Stomach (tissue), 9 donors: ENCODE measurements around the gene HMX1. TPM values are rescaled to one million over a fixed set of nuclear protein-coding genes. Genes with fewer than 3 reads are reported as not detected.

Source experiments
- DNase-seq, 2 donors: peaks; one replicate each; pipeline versions ENCODE4 v3.0.0 to v3.0.0-alpha.2; 2013 to 2019
- H3K27ac ChIP-seq, 5 donors: fragments of 200-600 bp in 4 of 5; sonication (generic) in 4 of 5; one replicate each; pipeline ENCODE4 v1.5.1; 2013 to 2019; ENCODE audit warnings: mild to moderate bottlenecking in 1 of 5, moderate library complexity in 1 of 5
- H3K27me3 ChIP-seq, 3 donors: fragments of 200-600 bp; sonication (generic); one replicate each; pipeline ENCODE4 v1.5.1; 2017 to 2019; ENCODE audit warnings: mixed run types in 1 of 3
- H3K36me3 ChIP-seq, 4 donors: fragments of 200-600 bp; sonication (generic); 1 replicate in 3 of 4; 2 replicates in 1 of 4; pipeline ENCODE4 v1.5.1; 2016 to 2019
- H3K4me1 ChIP-seq, 4 donors: fragments of 200-600 bp; sonication (generic); one replicate each; pipeline ENCODE4 v1.5.1; 2016 to 2019
- H3K4me3 ChIP-seq, 4 donors: fragments of 200-600 bp; sonication (generic) in 3 of 4; one replicate each; pipeline ENCODE4 v1.5.1; 2016 to 2019; ENCODE audit warnings: mild to moderate bottlenecking in 1 of 4
- H3K9me3 ChIP-seq, 4 donors: fragments of 200-600 bp; sonication (generic); one replicate each; pipeline ENCODE4 v1.5.1; 2016 to 2019
- EP300 ChIP-seq: sonication (generic); formaldehyde crosslinking; IDR thresholded peaks from one replicate; pipeline ENCODE4 v1.6.1; 2017; ENCODE audit warnings: antibody characterized with exemption
- POLR2A ChIP-seq, 4 donors: fragments of 450-650 bp; IDR thresholded peaks; one replicate each; pipeline ENCODE4 v1.6.1; 2016; ENCODE audit warnings: antibody characterized with exemption in 4 of 4, control low read depth in 2 of 4, mild to moderate bottlenecking in 1 of 4, moderate library complexity in 1 of 4
- POLR2AphosphoS5 ChIP-seq, 3 donors: sonication (generic); formaldehyde crosslinking; IDR thresholded peaks; one replicate each; pipeline ENCODE4 v1.6.1; 2016; ENCODE audit warnings: antibody characterized with exemption in 3 of 3
- WGBS, 5 donors: extraction: QIAGEN DNeasy Blood & Tissue Kit in 3 of 5; methylation state at CpG; one replicate each; pipeline versions ENCODE4 v1.1.5 to v1.1.7; 2013 to 2018; 5-methylcytosine and 5-hydroxymethylcytosine counted together
- intact Hi-C: fragments of 100-400 bp; cut with DNase I; formaldehyde crosslinking; loops from one replicate; pipeline ENCODE4 v1.15.1; 2023; ENCODE audit warnings: low total_unique reads
- polyA plus RNA-seq, 3 donors: library from polyadenylated mRNA; stranded (reverse); fragments of 200-250 nt; gene quantifications; one replicate each; pipeline ENCODE4 v1.2.3, GENCODE V29; 2013
- total RNA-seq, 5 donors: library from RNA; depleted of rRNA; stranded (reverse); fragments of >200 nt; gene quantifications; one replicate each; pipeline versions ENCODE4 v1.1.0 to v1.2.3, GENCODE V29; 2014 to 2016
- TF ChIP-seq, protein P1 (sequence below), 7 experiments: fragments of 450-650 bp in 4 of 7; fragments of 200-600 bp in 3 of 7; sonication (generic) in 3 of 7; IDR thresholded peaks; one replicate each; pipeline ENCODE4 v1.5.1; 2016 to 2019; ENCODE audit warnings: antibody characterized with exemption in 7 of 7, control low read depth in 2 of 7, mild to moderate bottlenecking in 1 of 7
- donor health status: healthy with polysubstance abuse.
- donor health status: Bipolar disorder and iron deficiency.
- donor health status: healthy.

Gene HMX1
- total and polyA plus RNA-seq, 8 donors: 0.37 TPM; not detected in 7

DNA sequence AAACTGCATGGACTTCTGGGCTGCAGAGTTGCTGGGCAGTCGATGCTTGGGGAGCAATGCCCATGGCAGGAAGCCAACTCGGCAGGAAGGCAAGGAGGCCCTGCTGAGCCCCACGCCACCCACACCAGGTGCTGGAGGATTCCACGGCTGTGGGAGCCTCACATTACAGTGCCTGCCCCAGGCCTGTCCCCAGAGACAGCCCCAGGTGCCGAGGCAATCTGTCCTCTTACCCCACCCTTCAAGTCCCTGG is 53.9 kb downstream of the HMX1 start:
- H3K27ac ChIP-seq: no peak overlapping the region
- peak in 1 of 2 donors; percentile 25 for DNase-seq
- no peaks in the 10 kb centered on the region for H3K4me1 ChIP-seq
- no peak overlapping the region for H3K4me3 ChIP-seq
- no peaks in the 10 kb centered on the region for H3K36me3 ChIP-seq
- 20 to 34% (median 27%) methylated on average over 4 to 5 of the region's 5 CpGs for WGBS, 5 donors
- H3K9me3 ChIP-seq: no peaks in the 10 kb centered on the region
- intact Hi-C loops: no loop called here
- no peak for TF ChIP-seq POLR2AphosphoS5 (IDR thresholded peaks at IDR 0.05)
- no peak for TF ChIP-seq POLR2A (IDR thresholded peaks at IDR 0.05)
- no peak for TF ChIP-seq EP300
- TF ChIP-seq, protein P1, sequence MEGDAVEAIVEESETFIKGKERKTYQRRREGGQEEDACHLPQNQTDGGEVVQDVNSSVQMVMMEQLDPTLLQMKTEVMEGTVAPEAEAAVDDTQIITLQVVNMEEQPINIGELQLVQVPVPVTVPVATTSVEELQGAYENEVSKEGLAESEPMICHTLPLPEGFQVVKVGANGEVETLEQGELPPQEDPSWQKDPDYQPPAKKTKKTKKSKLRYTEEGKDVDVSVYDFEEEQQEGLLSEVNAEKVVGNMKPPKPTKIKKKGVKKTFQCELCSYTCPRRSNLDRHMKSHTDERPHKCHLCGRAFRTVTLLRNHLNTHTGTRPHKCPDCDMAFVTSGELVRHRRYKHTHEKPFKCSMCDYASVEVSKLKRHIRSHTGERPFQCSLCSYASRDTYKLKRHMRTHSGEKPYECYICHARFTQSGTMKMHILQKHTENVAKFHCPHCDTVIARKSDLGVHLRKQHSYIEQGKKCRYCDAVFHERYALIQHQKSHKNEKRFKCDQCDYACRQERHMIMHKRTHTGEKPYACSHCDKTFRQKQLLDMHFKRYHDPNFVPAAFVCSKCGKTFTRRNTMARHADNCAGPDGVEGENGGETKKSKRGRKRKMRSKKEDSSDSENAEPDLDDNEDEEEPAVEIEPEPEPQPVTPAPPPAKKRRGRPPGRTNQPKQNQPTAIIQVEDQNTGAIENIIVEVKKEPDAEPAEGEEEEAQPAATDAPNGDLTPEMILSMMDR (IDR thresholded peaks at IDR 0.05): no peak
- H3K27me3 ChIP-seq: peaks cover 0 to 46% (median 0%) of the 10 kb centered on the region in 3 donors

DNA sequence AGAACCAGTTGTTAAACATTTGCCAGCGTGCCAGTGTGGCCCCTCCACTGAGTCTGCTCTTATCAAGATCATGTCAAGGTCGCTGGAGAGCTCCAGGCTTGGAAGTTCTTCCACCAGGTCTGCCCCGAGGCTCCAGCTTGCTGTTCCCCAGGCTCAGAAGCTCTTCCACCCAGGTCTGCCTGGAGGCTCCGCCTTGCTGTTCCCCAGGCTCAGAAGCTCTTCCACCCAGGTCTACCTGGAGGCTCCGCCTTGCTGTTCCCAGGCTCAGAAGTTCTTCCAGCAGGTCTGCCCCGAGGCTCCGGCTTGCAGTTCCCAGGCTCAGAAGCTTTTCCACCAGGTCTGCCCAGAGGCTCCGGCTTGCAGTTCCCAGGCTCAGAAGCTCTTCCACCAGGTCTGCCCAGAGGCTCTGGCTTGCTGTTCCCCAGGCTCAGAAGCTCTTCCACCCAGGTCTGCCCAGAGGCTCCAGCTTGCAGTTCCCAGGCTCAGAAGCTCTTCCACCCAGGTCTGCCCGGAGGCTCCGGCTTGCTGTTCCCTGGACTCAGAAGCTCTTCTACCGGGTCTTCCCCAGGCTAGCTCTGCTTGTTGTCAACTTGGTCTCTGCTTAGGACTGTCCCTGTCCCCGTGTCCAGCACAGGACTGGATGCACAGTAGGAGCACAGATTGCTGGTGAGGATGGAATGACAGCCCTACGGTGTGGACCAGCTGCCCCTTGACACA is 54.4 kb downstream of the HMX1 start:
- peak in 1 of 2 donors; percentile 13 for DNase-seq
- WGBS, 5 donors: 64 to 78% (median 74%) methylated on average over 13 of the region's 13 CpGs
- H3K27me3 ChIP-seq: peaks cover 0 to 46% (median 0%) of the 10 kb centered on the region in 3 donors
- no peak overlapping the region for H3K27ac ChIP-seq
- TF ChIP-seq, protein P1 (IDR thresholded peaks at IDR 0.05): no peak
- TF ChIP-seq POLR2AphosphoS5 (IDR thresholded peaks at IDR 0.05): no peak
- no peak for TF ChIP-seq EP300
- TF ChIP-seq POLR2A (IDR thresholded peaks at IDR 0.05): no peak
- no peak overlapping the region for H3K4me3 ChIP-seq
- intact Hi-C loops: no loop called here
- H3K9me3 ChIP-seq: no peaks in the 10 kb centered on the region
- no peaks in the 10 kb centered on the region for H3K36me3 ChIP-seq
- H3K4me1 ChIP-seq: no peaks in the 10 kb centered on the region
